NCI-H446 treated with DMSO at 0.1 percent for 48 hours (cell line): ENCODE data around the gene LDLRAD4.

ENCODE experiments used
- DNase-seq: peaks from one replicate; lab custom pipeline; 2025; lab: John Stamatoyannopoulos, UW

Gene LDLRAD4

GRCh38 chr18:13447621-13448334 lies 229.2 kb downstream of the LDLRAD4 start:
- DNase-seq = no peak

GRCh38 chr18:13448335-13448795 lies 229.8 kb downstream of the LDLRAD4 start:
- no peak for DNase-seq

GRCh38 chr18:13449651-13450050 lies 231.1 kb downstream of the LDLRAD4 start:
- no peak for DNase-seq

- DNase-seq = no peak
Measured at GRCh38 chr18:13450289-13451212, 232.0 kb downstream of the LDLRAD4 start.

- no peak for DNase-seq
Measured at GRCh38 chr18:13451213-13451540, 232.6 kb downstream of the LDLRAD4 start.

GRCh38 chr18:13451661-13452387 lies 233.3 kb downstream of the LDLRAD4 start:
- DNase-seq = no peak

GRCh38 chr18:13452388-13452811 lies 233.8 kb downstream of the LDLRAD4 start:
- DNase-seq = no peak

- DNase-seq = no peak
Measured at GRCh38 chr18:13452871-13453680, 234.5 kb downstream of the LDLRAD4 start.

- no peak for DNase-seq
Measured at GRCh38 chr18:13453714-13454113, 235.2 kb downstream of the LDLRAD4 start.

- no peak for DNase-seq
Measured at GRCh38 chr18:13454363-13455150, 236.0 kb downstream of the LDLRAD4 start.

GRCh38 chr18:13455471-13455870 lies 236.9 kb downstream of the LDLRAD4 start:
- DNase-seq = no peak

- no peak for DNase-seq
Measured at GRCh38 chr18:13455960-13456481, 237.5 kb downstream of the LDLRAD4 start.

GRCh38 chr18:13456736-13457271 lies 238.2 kb downstream of the LDLRAD4 start:
- no peak for DNase-seq

GRCh38 chr18:13457327-13457726 lies 238.8 kb downstream of the LDLRAD4 start:
- no peak for DNase-seq

GRCh38 chr18:13460946-13461345 lies 242.4 kb downstream of the LDLRAD4 start:
- no peak for DNase-seq

GRCh38 chr18:13461469-13461868 lies 242.9 kb downstream of the LDLRAD4 start:
- DNase-seq = no peak

GRCh38 chr18:13461936-13462335 lies 243.4 kb downstream of the LDLRAD4 start:
- no peak for DNase-seq

- no peak for DNase-seq
Measured at GRCh38 chr18:13462686-13463085, 244.1 kb downstream of the LDLRAD4 start.

GRCh38 chr18:13463526-13464210 lies 245.1 kb downstream of the LDLRAD4 start:
- no peak for DNase-seq
